22Rv1 (cell line): Measurements from ENCODE around the gene PHOX2B.

Source experiments
- CTCF ChIP-seq: fragments of 450-650 bp; IDR thresholded peaks from 2 replicates; pipeline ENCODE4 v1.5.1; 2017; ENCODE audit warnings: mild to moderate bottlenecking
- ZFX ChIP-seq: fragments of 450-650 bp; IDR thresholded peaks from 2 replicates; pipeline ENCODE4 v1.6.1; 2017; ENCODE audit warnings: antibody characterized with exemption, borderline replicate concordance

- TF ChIP-seq CTCF (no peak), ZFX (no peak)
These were observed 34.8 kb downstream of the PHOX2B start for GRCh38 chr4:41713768-41714167.
